Suppressor macrophage (primary cell): ENCODE data around the gene HADH.
"Not testable (repeated sequence)": the region's sequence is repeated elsewhere in the genome, so short reads cannot be mapped to it uniquely, and the experiment has no call there.

Experiments used
- DNase-seq, 4 experiments: peaks; one replicate each; pipeline ENCODE4 v3.0.0-alpha.2; 2020 to 2022

Gene HADH

DNA sequence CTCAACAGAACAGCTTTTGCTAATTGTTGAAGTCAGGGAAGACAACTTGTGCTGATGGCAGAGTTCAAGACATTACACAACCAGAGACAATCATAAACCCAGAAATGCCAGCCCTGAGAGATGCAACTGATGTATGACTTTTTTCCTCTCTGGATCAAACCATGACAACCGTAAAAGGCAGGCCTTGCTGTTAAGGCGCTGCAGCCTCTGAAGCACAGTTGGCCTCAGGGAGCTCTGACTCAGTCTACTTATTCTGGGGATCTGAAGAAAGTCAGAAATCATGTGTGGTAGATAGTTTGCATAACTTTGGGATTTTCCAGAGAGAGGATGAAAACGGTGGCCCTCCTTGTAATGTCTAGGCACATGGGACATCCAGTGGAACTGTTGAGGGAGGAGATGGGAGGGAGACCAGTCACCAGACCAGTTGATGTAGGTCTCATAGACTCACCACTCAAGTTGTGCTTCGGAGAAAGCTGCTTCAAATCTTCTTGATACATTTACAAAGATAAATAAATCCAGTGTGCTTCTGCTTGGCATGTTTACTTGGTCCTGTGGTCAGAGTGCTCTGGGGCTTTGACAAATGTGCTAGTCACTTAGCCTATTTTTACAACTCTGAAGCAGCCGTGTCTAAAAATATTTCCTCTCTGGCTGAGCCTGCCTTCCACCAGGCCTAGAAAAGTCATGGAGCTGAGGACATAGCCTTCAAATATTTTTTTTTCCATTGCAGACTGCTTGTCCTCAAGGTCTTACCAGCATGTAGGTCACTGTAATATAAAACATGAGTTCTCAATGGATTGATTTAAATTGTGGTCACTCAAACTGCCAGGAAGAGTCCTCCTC, 7.5 kb downstream of the HADH start:
- DNase-seq, result no peak

- no peak for DNase-seq
Measured at GRCh38 chr4:107997794-107998193, 8.1 kb downstream of the HADH start.

- no peak for DNase-seq
Measured at GRCh38 chr4:107999932-108000539, 10.3 kb downstream of the HADH start.

DNA sequence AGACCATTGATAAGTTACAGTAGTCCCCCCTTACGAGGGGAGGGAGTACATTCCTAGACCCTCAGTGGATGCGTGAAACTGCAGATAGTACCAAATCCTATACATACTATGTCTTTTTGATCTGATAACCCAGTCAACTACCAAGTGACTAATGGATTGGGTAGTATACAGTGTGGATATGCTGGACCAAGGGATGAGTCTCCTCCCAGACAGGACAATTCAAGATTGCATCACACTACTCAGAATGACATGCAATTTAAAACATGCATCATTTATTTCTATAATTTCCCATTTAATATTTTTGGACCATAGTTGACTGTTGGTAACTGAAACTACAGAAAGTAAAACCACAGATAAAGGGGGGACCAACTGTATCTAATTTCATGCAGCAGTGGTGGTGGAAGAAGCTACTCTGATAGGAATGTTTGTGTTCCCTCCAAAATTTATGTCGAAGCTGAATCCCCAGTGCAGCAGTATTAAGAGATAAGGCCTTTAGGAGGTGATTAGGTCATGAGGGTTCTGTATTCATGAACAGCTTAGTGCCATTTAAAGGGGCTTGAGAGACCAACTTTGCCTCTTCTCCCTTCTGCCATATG, 11.9 kb downstream of the HADH start:
- no peak for DNase-seq

DNA sequence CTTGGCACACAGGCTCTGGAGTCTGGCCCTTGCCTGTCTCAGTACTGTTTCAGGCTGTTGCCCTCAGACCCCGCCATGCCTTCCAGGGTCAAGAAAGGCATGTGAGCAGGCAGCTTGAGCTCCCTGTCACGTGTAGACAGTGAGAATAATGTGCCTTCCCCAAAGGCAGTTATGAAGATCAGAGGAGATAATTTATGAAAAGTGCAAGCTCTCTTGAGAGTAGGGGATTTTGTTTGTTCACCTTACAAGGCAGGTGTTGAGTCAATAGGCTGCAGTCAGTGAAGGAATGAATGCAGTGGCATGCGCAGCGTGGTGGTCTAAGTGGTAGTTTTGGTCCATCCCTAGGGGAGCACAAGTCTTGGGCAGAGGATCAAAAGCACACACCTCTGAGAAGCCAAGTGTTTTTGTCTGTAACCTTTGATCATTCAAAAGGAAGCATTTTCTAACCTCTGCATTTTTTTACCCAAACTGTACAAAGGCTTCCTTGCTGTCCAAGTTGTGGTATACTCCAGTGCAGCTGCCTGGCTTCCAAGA, 14.4 kb downstream of the HADH start:
- no peak for DNase-seq

GRCh38 chr4:108004646-108005045, 15.0 kb downstream of the HADH start:
- DNase-seq, result no peak

- DNase-seq, result no peak
Measured at GRCh38 chr4:108005807-108006206, 16.1 kb downstream of the HADH start.

GRCh38 chr4:108006361-108006760, 16.7 kb downstream of the HADH start:
- DNase-seq, result no peak

- DNase-seq, result no peak
Measured at GRCh38 chr4:108007984-108008383, 18.3 kb downstream of the HADH start.

GRCh38 chr4:108008721-108009120, 19.0 kb downstream of the HADH start:
- peak; percentile 12 to 61 (median 22) for DNase-seq

GRCh38 chr4:108010167-108010566, 20.5 kb downstream of the HADH start:
- peak; percentile 11 to 54 (median 38) for DNase-seq

DNA sequence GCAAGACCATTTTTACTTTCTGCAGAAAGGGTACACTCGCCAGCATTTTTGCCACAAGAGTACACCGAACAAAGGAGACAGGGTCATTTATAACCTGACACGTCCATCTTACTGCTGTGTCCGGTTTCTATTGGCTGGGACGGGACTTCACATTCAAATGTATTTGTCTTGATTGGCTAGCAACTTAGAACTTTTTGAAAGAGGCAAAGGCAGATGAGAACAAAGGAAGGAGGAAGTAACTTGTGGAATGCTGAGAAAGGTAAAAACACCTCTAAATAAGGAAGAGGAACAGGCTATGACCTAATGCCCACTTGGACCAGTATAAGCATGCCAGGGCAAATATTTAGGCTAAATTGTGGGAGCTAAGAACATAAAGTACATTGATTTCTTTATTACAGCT, 22.7 kb downstream of the HADH start:
- DNase-seq, result not testable (repeated sequence)

DNA sequence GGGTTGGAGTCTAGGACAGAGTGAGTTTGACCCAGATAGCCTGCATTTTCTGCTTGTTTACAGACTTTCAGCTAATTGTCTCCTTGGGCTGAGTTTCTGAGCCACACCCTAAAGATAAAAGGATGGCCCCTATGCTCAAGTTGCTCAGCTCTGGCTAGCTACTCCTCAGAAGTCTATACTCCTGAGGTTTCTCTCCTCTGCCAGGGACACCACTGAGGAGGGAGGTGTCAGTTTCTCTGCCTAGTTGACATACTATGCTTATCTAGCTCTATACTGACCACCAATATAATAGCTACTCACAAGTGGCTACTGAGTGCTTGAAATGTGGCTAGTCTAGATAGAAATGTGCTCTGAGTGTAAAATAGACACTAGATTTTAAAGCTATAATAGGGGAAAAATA, 23.6 kb downstream of the HADH start:
- no peak for DNase-seq

GRCh38 chr4:108013955-108014354, 24.3 kb downstream of the HADH start:
- DNase-seq, result no peak

- peak; percentile 82 to 90 (median 86) for DNase-seq
Measured at GRCh38 chr4:108018040-108018883, 28.6 kb downstream of the HADH start.

DNA sequence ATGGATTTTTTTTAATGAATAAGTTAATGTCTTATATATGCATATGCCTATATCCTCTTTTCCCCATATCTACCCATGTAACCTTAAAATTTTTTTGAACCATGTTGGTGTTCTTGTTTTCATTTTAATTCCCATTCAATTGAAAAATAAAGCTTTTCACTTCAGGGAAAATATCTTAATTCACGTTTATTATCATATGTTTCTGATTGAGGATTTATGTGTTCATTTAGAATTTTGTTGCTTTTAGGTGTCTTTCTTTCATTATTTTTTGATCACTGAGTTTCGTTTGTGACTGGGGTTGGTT, 29.1 kb downstream of the HADH start:
- no peak for DNase-seq

DNA sequence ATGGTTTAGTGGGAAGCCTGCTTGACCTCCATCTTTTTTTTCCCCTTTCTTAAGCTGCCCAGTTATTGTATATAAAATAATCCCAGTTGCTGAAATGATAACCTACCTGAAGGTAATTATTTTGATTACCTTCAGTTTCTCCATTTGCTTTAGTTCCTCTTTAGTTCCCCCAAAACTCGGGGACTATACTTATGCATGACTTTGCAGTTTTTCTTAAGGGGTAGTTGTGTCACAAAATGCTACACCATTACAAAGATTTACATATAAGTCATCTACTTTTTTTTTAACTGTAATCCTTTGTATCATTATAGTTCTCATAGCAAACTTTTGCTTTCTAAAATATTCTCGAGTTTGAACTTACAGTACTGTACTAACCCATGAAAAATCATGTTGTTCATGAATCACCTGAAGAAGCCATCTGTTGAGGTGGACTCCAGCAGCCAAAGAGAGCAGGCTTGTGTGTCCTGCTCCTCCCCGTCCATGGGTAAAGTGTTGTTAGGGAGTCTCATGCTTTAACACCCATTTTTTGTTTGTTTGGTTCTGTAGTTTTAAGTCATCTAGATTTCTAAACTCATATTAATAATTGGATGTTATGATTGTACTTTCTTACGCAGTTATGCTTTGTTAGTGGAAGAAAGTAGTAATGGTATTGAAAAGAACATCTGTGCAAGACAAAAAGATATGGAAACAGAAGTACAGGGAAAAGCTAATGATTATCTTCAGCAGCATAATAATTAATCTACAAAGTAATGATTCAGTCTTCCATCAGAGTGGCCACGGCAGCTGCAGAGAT, 34.6 kb downstream of the HADH start:
- no peak for DNase-seq

DNA sequence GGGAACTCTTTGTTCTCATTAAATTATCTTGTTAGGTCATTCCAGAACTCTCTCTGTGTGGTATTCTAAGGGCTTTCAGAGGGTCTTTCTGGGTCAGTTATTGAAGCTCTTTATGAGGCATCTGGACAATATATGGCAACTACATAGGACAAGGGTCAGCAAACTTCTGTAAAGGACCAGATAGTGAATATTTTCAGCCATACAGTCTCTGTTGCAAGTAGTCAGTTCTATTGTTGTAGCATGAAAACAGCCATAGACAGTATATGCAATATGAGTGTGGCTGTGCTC, 35.1 kb downstream of the HADH start:
- DNase-seq, result no peak

DNA sequence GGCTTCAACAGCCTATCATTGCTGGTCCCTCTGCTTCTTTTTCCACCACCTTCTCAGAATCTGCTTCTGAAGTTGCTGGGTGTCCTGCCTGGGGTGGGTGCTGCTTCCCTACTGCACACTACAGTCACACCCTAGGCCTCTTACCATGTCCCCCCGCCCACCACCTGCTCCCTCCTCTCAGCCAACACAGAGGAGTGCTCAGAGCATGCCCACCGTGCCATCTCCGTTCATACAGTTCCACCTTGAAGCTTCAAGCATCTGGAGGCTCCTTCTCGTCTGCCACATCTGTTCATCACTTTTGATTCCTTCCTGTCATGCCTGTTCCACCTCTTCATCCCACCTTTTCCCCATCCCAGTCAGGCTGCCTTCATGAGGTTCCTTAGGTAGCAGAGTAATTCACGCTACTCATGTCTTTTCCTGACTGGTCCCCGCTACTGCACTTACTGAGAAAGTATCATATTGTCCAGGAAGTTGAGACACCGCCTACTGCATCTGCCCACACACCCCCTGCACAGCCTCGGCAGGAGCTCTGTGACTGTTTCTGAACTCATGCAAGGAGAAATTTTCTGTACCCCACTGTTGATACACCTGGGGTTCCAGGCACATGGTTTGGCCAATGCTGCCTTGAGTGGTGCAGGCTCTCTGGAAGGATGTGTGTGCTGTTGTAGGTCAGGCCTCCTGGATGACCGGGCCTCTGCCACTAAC, 39.5 kb downstream of the HADH start:
- DNase-seq, result peak in 3 of 4 experiments; percentile 6 to 15 (median 7)

DNA sequence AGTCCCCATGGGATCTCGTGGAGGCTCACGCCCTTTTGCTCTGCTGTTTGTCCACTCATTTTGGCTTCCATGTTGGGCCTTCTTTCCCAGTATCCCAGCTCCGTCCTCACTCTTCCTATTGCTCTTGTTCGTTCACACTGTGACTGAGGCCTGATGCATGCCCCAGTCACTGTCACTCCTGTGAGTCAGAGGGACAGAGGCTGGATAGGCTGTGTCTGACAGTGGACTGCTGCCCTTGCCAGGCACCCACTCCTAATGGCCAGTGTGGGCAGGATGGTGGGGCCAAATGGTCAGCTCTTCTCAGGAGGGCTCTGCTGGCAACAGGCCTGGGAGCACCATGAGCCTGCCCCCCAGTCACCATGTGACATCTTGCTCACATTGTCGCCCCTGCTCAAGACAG, 40.0 kb downstream of the HADH start:
- no peak for DNase-seq

DNA sequence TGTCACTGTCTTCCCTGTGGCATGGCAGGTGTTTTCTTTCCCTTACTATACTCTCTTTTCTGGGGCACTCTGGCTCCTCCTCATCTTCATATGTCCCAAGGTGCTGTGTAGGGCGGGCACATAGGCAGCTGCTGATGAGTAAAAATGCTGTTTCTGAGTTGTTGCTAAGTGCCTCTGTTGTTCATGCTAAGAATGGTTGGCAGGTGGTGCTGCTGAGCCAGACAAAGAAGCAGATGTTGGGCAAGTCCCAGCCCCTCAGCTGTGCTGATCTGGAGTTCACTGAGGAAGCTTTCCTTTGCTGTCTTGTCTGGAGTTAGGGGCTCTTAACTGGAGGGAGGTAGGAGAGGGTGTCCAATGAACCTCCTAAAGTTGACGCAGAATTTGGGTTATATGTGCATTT, 40.6 kb downstream of the HADH start:
- peak; percentile 21 to 56 (median 50) for DNase-seq
